Measurements from ENCODE around the gene TMC6.
"Not testable (repeated sequence)": the region's sequence is repeated elsewhere in the genome, so short reads cannot be mapped to it uniquely, and the experiment has no call there.

TMC6 gene

DNA sequence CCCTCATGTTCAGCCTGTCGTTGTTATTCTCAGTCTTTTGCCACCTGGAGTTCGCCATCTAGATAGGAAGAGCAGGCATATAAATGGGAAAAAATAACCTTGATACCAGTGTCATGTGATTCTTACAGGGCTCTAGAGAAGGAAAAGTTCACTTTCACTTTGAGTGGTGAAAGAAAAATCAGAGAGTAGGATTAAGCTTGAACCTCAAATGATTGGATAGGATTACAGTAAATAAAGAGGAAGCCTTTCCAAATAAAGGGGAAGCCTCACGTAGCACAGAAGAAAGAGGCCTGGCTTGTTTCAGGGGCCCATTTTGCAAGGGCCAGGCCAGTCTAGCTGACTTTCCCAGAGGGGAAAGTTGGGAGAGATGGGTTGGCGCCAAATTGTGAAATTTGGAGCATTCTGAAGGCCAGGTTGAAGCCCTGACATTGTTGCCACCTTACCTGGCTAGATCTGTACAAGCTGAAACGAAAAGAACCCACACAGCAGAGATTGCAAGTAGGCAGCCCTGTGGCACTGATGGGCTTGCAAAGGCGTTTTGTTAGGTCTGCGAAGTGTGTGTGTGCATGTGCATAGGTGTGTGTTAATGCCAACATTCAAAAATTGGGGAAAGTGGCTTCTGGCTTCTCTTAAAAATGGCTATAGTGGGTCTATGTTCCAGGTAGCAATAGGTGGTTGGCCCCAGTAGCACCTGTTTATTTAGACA lies 38.8 kb downstream of the TMC6 start:
- Histone ChIP-seq H3K36me3 (replicated peaks) (no peaks in the 10 kb centered on the region), H3K27ac (no peak overlapping the region), H3K4me3 (ENCODE audit: low read depth, low read length) (no peak overlapping the region), H3K27me3 (replicated peaks) (no peaks in the 10 kb centered on the region)
- DNase-seq, result no peak
- TF ChIP-seq, protein P1, sequence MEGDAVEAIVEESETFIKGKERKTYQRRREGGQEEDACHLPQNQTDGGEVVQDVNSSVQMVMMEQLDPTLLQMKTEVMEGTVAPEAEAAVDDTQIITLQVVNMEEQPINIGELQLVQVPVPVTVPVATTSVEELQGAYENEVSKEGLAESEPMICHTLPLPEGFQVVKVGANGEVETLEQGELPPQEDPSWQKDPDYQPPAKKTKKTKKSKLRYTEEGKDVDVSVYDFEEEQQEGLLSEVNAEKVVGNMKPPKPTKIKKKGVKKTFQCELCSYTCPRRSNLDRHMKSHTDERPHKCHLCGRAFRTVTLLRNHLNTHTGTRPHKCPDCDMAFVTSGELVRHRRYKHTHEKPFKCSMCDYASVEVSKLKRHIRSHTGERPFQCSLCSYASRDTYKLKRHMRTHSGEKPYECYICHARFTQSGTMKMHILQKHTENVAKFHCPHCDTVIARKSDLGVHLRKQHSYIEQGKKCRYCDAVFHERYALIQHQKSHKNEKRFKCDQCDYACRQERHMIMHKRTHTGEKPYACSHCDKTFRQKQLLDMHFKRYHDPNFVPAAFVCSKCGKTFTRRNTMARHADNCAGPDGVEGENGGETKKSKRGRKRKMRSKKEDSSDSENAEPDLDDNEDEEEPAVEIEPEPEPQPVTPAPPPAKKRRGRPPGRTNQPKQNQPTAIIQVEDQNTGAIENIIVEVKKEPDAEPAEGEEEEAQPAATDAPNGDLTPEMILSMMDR (IDR thresholded peaks at IDR 0.05; ENCODE audit: low read depth, low read length, missing control alignments), result no peak
- in situ Hi-C loops (cut with HindIII; ENCODE audit: low pct_ligation_motif_present, low sequenced_read_pairs), result no loop called here

DNA sequence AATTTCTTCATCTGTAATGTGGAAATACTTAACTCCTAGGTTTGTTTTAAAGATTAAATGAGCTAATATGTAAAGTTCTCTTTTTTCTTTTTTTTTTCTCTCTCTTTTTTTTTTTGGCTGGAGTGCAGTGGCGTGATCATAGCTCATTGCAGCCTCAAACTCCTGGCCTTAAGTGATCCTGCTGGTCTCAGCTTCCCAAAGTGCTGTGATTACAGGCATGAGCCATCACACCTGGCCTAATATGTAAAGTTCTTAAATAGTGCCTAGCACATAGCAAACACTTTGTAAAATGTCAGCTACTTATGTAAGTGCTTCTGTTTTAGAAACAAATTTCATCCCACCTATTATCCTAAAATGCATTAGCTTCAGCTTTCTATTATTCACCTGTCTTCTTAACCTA lies 40.0 kb downstream of the TMC6 start:
- H3K36me3 ChIP-seq (replicated peaks), result no peaks in the 10 kb centered on the region

DNA sequence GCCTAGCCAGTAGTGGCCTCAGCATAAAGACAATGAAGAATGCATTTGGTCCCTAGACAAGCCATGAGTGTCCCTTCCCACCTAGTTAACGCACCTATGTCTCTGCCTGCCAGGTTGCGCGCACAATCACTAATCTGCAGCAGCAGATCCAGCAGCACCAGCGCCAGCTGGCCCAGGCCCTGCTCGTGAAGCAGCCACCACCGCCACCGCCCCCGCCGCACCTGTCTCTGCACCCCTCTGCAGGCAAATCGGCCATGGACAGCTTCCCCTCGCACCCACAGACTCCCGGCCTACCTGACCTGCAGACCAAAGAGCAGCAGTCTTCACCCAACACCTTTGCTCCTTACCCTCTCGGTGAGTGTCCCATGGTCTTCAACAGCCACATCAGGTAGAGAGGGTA lies 41.8 kb downstream of the TMC6 start:
- no peak overlapping the region for H3K27ac ChIP-seq

More for the DNA sequence above, 40.0 kb downstream of the TMC6 start:
- TF ChIP-seq, protein P1 (IDR thresholded peaks at IDR 0.05; ENCODE audit: low read depth, low read length, missing control alignments), result no peak
- no peak for DNase-seq
- in situ Hi-C loops (cut with HindIII; ENCODE audit: low pct_ligation_motif_present, low sequenced_read_pairs), result no loop called here
- Histone ChIP-seq H3K27me3 (replicated peaks) (no peaks in the 10 kb centered on the region), H3K4me3 (ENCODE audit: low read depth, low read length) (no peak overlapping the region), H3K27ac (no peak overlapping the region)

DNA sequence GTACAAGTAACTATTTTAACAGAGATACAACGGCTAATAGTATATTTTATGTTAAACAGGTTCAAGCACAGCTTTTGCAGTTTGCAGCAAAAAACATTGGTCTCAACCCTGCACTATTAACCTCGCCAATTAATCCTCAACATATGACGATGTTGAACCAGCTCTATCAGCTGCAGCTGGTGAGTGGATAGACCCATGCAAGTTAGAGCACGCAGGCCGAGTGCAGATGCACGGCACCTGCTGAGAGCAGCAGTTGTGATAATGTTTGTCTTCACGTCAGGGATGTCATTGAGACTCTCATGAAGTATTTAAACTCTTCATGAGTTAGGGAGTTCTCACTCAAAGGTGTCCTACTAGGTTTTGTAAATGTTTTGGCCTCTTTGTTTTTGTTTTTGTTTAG lies 45.6 kb downstream of the TMC6 start:
- H3K36me3 ChIP-seq (replicated peaks), result no peaks in the 10 kb centered on the region
- no peaks in the 10 kb centered on the region for H3K27me3 ChIP-seq (replicated peaks)
- no peak for DNase-seq
- H3K27ac ChIP-seq, result no peak overlapping the region
- no peak overlapping the region for H3K4me3 ChIP-seq (ENCODE audit: low read depth, low read length)
- TF ChIP-seq, protein P1 (IDR thresholded peaks at IDR 0.05; ENCODE audit: low read depth, low read length, missing control alignments), result no peak
- in situ Hi-C loops (cut with HindIII; ENCODE audit: low pct_ligation_motif_present, low sequenced_read_pairs), result no loop called here

More for the DNA sequence above, 41.8 kb downstream of the TMC6 start:
- H3K36me3 ChIP-seq (replicated peaks), result no peaks in the 10 kb centered on the region
- TF ChIP-seq, protein P1 (IDR thresholded peaks at IDR 0.05; ENCODE audit: low read depth, low read length, missing control alignments), result no peak
- no peaks in the 10 kb centered on the region for H3K27me3 ChIP-seq (replicated peaks)
- H3K4me3 ChIP-seq (ENCODE audit: low read depth, low read length), result no peak overlapping the region
- in situ Hi-C loops (cut with HindIII; ENCODE audit: low pct_ligation_motif_present, low sequenced_read_pairs), result no loop called here
- no peak for DNase-seq

DNA sequence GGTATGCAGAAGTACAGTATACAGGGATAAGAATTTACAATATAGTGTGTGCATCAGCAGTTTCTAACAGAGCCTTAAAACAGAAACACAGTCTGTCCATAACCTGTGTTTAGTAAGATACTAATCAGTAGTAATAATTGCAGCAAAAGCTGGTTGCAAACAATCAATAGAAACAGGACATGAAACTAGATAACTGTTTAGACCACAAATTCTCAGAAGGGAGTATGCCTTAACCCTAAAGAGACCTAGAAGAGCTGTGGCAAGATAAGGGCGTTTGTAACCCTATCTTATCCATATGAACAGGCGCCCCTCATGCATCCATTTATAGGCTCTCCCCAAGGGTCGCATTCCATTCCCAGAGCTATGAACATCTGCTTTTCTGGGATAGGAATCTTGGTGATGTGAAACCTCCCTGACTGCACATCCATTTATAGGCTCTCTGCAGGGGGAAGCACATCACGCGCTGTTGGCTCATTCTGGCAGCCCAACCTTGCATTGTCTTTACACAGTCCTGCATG lies 46.1 kb downstream of the TMC6 start:
- H3K36me3 ChIP-seq (replicated peaks); H3K27me3 ChIP-seq (replicated peaks): not testable (repeated sequence)

DNA sequence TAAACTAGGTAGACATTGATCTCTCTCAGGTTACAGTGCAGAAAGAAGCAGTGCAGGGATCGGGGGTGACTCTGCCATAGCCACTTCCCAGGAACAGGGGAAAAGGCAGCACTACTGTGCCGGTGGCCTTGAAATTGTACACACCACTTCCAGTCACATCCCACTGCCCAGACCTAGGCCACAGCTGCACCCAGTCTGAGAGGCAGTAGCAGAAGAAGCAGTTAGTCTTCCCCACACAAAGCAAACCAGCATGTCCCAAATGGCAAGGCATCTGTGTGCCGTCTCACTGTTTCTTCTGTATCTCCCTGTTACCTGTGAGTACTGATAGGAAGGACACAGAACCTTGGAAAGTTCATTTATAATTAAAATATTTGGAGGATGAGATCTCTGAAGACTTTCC lies 47.0 kb downstream of the TMC6 start:
- TF ChIP-seq, protein P1 (IDR thresholded peaks at IDR 0.05; ENCODE audit: low read depth, low read length, missing control alignments), result no peak
- Histone ChIP-seq H3K4me3 (ENCODE audit: low read depth, low read length) (no peak overlapping the region), H3K27ac (no peak overlapping the region), H3K36me3 (replicated peaks) (no peaks in the 10 kb centered on the region), H3K27me3 (replicated peaks) (no peaks in the 10 kb centered on the region)
- in situ Hi-C loops (cut with HindIII; ENCODE audit: low pct_ligation_motif_present, low sequenced_read_pairs), result no loop called here
- DNase-seq, result no peak

More for the DNA sequence above, 46.1 kb downstream of the TMC6 start:
- DNase-seq; H3K27ac ChIP-seq; in situ Hi-C loops (cut with HindIII; ENCODE audit: low pct_ligation_motif_present, low sequenced_read_pairs); H3K4me3 ChIP-seq (ENCODE audit: low read depth, low read length): not testable (repeated sequence)
